ENCODE results near the gene NMNAT3.

GRCh38 chr3:139524841-139525636 lies 152.7 kb downstream of the NMNAT3 start:
- TF ChIP-seq CTCF (IDR thresholded peaks at IDR 0.05; ENCODE audit: borderline replicate concordance, extremely low read depth, low read length, poor library complexity, severe bottlenecking) (no peak), EZH2 (IDR thresholded peaks at IDR 0.05; ENCODE audit: borderline replicate concordance, low read depth, low read length, severe bottlenecking) (no peak)

All from DND-41 (cell line).